Peyer's patch (tissue), 4 donors: ENCODE data around the gene LINGO4. TPM values are rescaled to one million over a fixed set of nuclear protein-coding genes. Genes with fewer than 3 reads are reported as not detected.
A peak's percentile ranks its signal among the peaks of the same experiment; 100 is the strongest.

Source experiments
- DNase-seq, 3 donors: peaks; one replicate each; pipeline ENCODE4 v3.0.0-alpha.2; 2017 to 2019
- H3K27ac ChIP-seq, 4 donors: fragments of 200-600 bp; sonication (generic); one replicate each; pipeline ENCODE4 v1.5.1; 2016 to 2019
- H3K27me3 ChIP-seq, 2 donors: fragments of 200-600 bp; sonication (generic); one replicate each; pipeline ENCODE4 v1.5.1; 2019
- H3K36me3 ChIP-seq, 3 donors: fragments of 200-600 bp; sonication (generic); one replicate each; pipeline ENCODE4 v1.5.1; 2016 to 2019
- H3K4me1 ChIP-seq, 4 donors: fragments of 200-600 bp; sonication (generic); one replicate each; pipeline ENCODE4 v1.5.1; 2016 to 2019
- H3K4me3 ChIP-seq, 4 donors: fragments of 200-600 bp; sonication (generic); 1 replicate in 3 of 4; 2 replicates in 1 of 4; pipeline ENCODE4 v1.5.1; 2016 to 2019; ENCODE audit warnings: mild to moderate bottlenecking in 1 of 4
- H3K9me3 ChIP-seq, 4 donors: fragments of 200-600 bp; sonication (generic); one replicate each; pipeline ENCODE4 v1.5.1; 2016 to 2019; ENCODE audit warnings: mild to moderate bottlenecking in 1 of 4
- POLR2A ChIP-seq, 2 donors: fragments of 450-650 bp; IDR thresholded peaks; one replicate each; pipeline ENCODE4 v1.5.1; 2017; ENCODE audit warnings: antibody characterized with exemption in 2 of 2, mild to moderate bottlenecking in 2 of 2, moderate library complexity in 2 of 2
- total RNA-seq, 4 donors: library from RNA; depleted of rRNA; stranded (reverse); fragments of >200 nt; gene quantifications; one replicate each; pipeline ENCODE4 v1.1.0, GENCODE V29; 2016
- TF ChIP-seq, protein P1 (sequence below), 6 experiments: fragments of 450-650 bp in 4 of 6; fragments of 200-600 bp in 2 of 6; sonication (generic) in 1 of 6; IDR thresholded peaks; one replicate each; pipeline ENCODE4 v1.5.1; 2017 to 2019; ENCODE audit warnings: antibody characterized with exemption in 6 of 6, mild to moderate bottlenecking in 3 of 6, moderate library complexity in 1 of 6

Gene LINGO4
- total RNA-seq, 4 donors from 2014 or later: 1.0 to 1.3 (median 1.1) TPM; not detected in 1

DNA sequence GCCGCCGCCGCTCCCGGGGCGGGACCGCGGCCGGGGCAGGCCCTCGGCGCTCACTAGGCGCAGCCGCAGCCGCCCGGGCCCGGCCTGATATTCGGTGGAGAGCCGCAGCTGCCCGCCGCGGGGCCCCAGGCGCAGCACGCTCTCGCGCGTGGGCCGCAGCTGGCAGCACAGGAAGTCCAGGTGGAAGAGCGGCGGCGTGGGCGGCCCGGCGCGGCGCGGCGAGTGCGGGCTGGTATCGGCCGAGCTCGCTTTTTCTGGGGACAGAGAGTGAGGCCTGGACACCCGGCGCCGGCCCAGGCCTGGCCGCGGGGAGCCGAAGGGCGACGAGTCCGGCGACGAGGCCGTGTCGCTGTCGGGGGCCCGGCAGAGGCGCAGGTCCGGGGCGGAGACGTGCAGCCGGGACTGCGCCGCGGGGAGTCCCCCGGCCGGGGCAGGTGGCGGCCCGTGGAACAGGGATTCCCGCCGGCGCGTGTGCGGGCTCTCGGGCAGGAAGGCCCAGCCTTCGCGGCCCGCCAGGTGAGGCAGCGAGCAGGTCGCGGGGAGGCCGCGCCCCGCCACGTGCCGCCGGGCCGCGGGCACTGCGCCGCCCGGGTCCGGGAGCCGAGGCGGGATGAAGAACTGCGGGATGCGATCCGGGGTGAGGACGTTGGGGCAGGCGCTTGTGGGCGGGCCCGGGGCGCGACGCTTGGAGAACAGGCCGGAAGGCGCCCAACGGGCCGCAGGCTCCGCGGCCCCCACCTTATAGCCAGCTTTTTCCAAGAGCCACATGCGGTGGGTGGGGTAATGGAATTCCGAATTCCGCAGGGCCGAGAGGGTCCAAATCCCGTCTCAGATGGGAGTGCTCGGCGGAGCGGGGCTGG lies 33.2 kb upstream of the LINGO4 start:
- no peaks in the 10 kb centered on the region for H3K27me3 ChIP-seq
- DNase-seq: peak in 1 of 3 donors; percentile 54

DNA sequence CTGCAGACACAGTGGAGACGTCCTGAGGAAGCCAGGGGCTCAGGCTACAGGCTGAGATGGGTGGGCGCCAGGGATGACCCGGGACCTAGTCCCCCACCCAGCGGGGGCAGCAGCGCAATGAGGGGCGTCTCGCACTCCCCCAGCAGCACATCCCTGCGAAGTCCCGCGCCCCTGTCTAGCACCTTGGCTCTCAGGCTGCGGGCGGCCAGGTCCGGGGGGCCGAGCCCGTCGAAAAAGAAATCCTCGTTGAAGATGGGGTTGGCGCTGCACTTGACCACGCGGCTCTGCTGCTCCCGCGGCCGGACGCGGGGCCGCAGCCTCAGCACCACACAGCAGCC lies 32.6 kb upstream of the LINGO4 start:
- TF ChIP-seq, protein P1, sequence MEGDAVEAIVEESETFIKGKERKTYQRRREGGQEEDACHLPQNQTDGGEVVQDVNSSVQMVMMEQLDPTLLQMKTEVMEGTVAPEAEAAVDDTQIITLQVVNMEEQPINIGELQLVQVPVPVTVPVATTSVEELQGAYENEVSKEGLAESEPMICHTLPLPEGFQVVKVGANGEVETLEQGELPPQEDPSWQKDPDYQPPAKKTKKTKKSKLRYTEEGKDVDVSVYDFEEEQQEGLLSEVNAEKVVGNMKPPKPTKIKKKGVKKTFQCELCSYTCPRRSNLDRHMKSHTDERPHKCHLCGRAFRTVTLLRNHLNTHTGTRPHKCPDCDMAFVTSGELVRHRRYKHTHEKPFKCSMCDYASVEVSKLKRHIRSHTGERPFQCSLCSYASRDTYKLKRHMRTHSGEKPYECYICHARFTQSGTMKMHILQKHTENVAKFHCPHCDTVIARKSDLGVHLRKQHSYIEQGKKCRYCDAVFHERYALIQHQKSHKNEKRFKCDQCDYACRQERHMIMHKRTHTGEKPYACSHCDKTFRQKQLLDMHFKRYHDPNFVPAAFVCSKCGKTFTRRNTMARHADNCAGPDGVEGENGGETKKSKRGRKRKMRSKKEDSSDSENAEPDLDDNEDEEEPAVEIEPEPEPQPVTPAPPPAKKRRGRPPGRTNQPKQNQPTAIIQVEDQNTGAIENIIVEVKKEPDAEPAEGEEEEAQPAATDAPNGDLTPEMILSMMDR (IDR thresholded peaks at IDR 0.05): no peak
- TF ChIP-seq POLR2A (IDR thresholded peaks at IDR 0.05): no peak
- Histone ChIP-seq H3K9me3 (no peaks in the 10 kb centered on the region), H3K4me1 (peaks cover 0 to 62% (median 12%) of the 10 kb centered on the region in 4 donors), H3K36me3 (no peaks in the 10 kb centered on the region), H3K27me3 (no peaks in the 10 kb centered on the region), H3K27ac (peak overlapping the region in 2 of 4 donors; percentile 66 to 78), H3K4me3 (peak overlapping the region; percentile 42 to 67 (median 52))
- DNase-seq: no peak

More for the DNA sequence above, 33.2 kb upstream of the LINGO4 start:
- Histone ChIP-seq H3K4me1 (peaks cover 0 to 56% (median 12%) of the 10 kb centered on the region in 4 donors), H3K4me3 (peak overlapping the region; percentile 42 to 67 (median 52)), H3K36me3 (no peaks in the 10 kb centered on the region), H3K27ac (peak overlapping the region in 3 of 4 donors; percentile 66 to 78 (median 71)), H3K9me3 (no peaks in the 10 kb centered on the region)
- TF ChIP-seq POLR2A (IDR thresholded peaks at IDR 0.05): no peak
- TF ChIP-seq, protein P1 (IDR thresholded peaks at IDR 0.05): no peak

DNA sequence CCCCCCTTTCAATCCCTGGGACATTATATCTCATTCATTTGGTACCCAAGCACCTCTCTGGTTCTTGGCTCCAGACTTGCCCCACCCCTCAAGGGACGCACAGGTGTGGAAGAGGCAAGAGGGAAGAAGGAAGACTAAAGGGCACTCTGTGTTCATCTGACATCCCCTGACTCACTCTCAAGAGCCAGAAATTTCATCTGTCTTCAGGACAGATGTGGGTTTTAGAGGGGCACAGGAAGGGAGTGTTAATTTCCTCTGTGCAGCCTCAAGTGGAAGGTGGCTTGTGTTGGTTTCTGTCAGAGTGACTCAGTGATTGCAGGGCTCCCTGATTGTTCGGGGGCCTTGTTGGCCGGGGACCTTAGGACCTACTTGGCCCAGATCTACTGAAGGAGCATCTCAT lies 32.0 kb upstream of the LINGO4 start:
- TF ChIP-seq, protein P1 (IDR thresholded peaks at IDR 0.05): no peak
- TF ChIP-seq POLR2A (IDR thresholded peaks at IDR 0.05): no peak
- no peak for DNase-seq
- Histone ChIP-seq H3K36me3 (no peaks in the 10 kb centered on the region), H3K27me3 (no peaks in the 10 kb centered on the region), H3K4me3 (no peak overlapping the region), H3K4me1 (peaks cover 0 to 66% (median 12%) of the 10 kb centered on the region in 4 donors), H3K9me3 (no peaks in the 10 kb centered on the region), H3K27ac (peak overlapping the region in 3 of 4 donors; percentile 45 to 78 (median 66))

DNA sequence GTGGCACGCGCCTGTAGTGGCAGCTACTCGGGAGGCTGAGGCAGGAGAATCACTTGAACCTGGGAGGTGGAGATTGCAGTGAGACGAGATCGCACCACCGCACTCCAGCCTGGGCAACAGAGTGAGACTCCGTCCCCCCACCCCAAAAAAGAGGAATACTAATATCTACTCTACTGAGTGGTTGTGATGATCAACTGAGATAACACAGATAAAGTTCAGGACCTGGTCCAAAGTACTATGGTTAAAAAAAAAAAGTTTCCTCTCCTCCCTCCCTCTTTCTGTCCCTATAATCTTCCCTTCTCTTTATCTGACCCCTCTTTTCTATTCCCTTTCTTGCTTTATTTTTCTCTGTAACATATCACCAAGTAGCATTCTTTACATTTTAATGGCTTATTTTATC lies 30.4 kb upstream of the LINGO4 start:
- DNase-seq: no peak
- Histone ChIP-seq H3K4me1 (peaks cover 0 to 69% (median 12%) of the 10 kb centered on the region in 4 donors), H3K4me3 (no peak overlapping the region), H3K27ac (no peak overlapping the region), H3K36me3 (no peaks in the 10 kb centered on the region), H3K9me3 (no peaks in the 10 kb centered on the region), H3K27me3 (no peaks in the 10 kb centered on the region)
- no peak for TF ChIP-seq POLR2A (IDR thresholded peaks at IDR 0.05)
- TF ChIP-seq, protein P1 (IDR thresholded peaks at IDR 0.05): no peak

DNA sequence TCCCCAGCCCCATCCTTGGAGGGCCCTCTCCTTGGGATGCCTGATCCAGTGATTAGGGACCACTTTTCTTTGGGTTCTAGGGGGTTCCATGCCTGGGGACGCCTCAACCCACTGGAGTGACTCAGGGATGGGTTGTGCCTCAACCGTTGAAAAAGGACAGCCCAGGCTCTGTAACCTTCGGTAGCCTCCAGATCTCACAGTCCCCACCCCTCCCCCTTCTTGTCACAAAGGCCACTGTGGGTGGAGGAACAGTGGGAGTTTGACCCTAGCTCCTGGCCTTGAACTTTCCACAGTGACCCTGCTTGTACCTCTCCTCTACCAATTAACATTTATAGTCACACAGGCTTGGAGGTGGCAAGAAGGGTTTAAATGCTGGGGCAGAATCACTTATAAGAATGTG lies 29.0 kb upstream of the LINGO4 start:
- Histone ChIP-seq H3K27ac (peak overlapping the region in 1 of 4 donors; percentile 6), H3K36me3 (no peaks in the 10 kb centered on the region), H3K4me3 (no peak overlapping the region), H3K9me3 (no peaks in the 10 kb centered on the region), H3K4me1 (peaks cover 0 to 69% (median 12%) of the 10 kb centered on the region in 4 donors), H3K27me3 (no peaks in the 10 kb centered on the region)
- TF ChIP-seq, protein P1 (IDR thresholded peaks at IDR 0.05): no peak
- TF ChIP-seq POLR2A (IDR thresholded peaks at IDR 0.05): no peak
- no peak for DNase-seq
